Suprapubic skin (tissue), 3 donors: ENCODE data around the gene AP2M1.

ENCODE experiments used
- CTCF ChIP-seq, 2 donors: fragments of 200-600 bp in 1 of 2; fragments of 450-650 bp in 1 of 2; sonication (generic) in 1 of 2; IDR thresholded peaks; one replicate each; pipeline ENCODE4 v1.5.1; 2016 to 2019; ENCODE audit warnings: antibody characterized with exemption in 2 of 2, mild to moderate bottlenecking in 1 of 2, moderate library complexity in 1 of 2
- POLR2AphosphoS5 ChIP-seq, 3 donors: sonication (generic); formaldehyde crosslinking; IDR thresholded peaks; one replicate each; pipeline ENCODE4 v1.6.1; 2017; ENCODE audit warnings: antibody characterized with exemption in 3 of 3

- TF ChIP-seq POLR2AphosphoS5 (IDR thresholded peaks at IDR 0.05): no peak
- no peak for TF ChIP-seq CTCF (IDR thresholded peaks at IDR 0.05)
These were observed 6.9 kb upstream of the AP2M1 start for GRCh38 chr3:184167786-184168185.
